Panc1 (cell line): ENCODE measurements around the gene PERCC1. TPM values are rescaled to one million over a fixed set of nuclear protein-coding genes. Genes with fewer than 3 reads are reported as not detected.

Experiments used
- ATAC-seq: fragments of 200-7000 bp; cut with Tn5 transposase; 2 replicates; pipeline ENCODE4 v1.9.1; 2020; ENCODE audit warnings: mild to moderate bottlenecking, moderate library complexity
- BruUV-seq: library from RNA; stranded (reverse); fragments of 400-500 nt; replicated peaks from 2 replicates; lab custom pipeline; 2021; lab: Mats Ljungman, UMichigan
- CTCF ChIA-PET: fragments of 300-600 bp; sonication (Branson Sonifier 250); formaldehyde crosslinking; loops from one replicate; lab custom pipeline; 2022; ENCODE audit warnings: antibody characterized with exemption; lab: Charles Lee
- POLR2A ChIA-PET: fragments of 300-600 bp; sonication (Branson Sonifier 250); formaldehyde crosslinking; loops from one replicate; lab custom pipeline; 2022; ENCODE audit warnings: antibody characterized with exemption; lab: Charles Lee
- DNase-seq: peaks from one replicate; pipeline ENCODE4 v3.0.0-alpha.2; 2010; ENCODE audit warnings: low read depth, low spot score
- H3K27ac ChIP-seq: 2 replicates; pipeline ENCODE4 v1.5.1; 2011; ENCODE audit warnings: mild to moderate bottlenecking, low read length, inconsistent platforms
- H3K27me3 ChIP-seq: fragments of 200-500 bp; sonication (Bioruptor generic); 2 replicates; pipeline ENCODE4 v1.6.0; 2014; ENCODE audit warnings: low read length, inconsistent platforms; ENCODE audit not compliant: control insufficient read depth, insufficient read depth
- H3K36me3 ChIP-seq: fragments of 200-500 bp; sonication (Bioruptor generic); 2 replicates; pipeline ENCODE4 v1.5.1; 2014; ENCODE audit warnings: inconsistent platforms, mild to moderate bottlenecking, low read length, moderate library complexity; ENCODE audit not compliant: control insufficient read depth, insufficient read depth
- H3K4me1 ChIP-seq: 2 replicates; pipeline ENCODE4 v1.5.1; 2011; ENCODE audit warnings: inconsistent platforms, mild to moderate bottlenecking, low read length, moderate library complexity; ENCODE audit not compliant: control insufficient read depth, insufficient read depth
- H3K4me3 ChIP-seq, 2 experiments: 2 replicates each; pipeline ENCODE4 v1.5.1; 2011 to 2012; ENCODE audit warnings: low read depth in 2 of 2, low read length in 2 of 2, mild to moderate bottlenecking in 2 of 2, inconsistent platforms in 1 of 2, moderate library complexity in 1 of 2
- H3K9me3 ChIP-seq: fragments of 200-500 bp; sonication (Bioruptor generic); 2 replicates; pipeline ENCODE4 v1.5.1; 2014; ENCODE audit warnings: low read depth, mild to moderate bottlenecking, inconsistent platforms, low read length, moderate library complexity; ENCODE audit not compliant: control insufficient read depth, insufficient read depth
- CTCF ChIP-seq: fragments of 450-650 bp; IDR thresholded peaks from 2 replicates; pipeline ENCODE4 v1.5.1; 2017; ENCODE audit warnings: mild to moderate bottlenecking
- POLR2AphosphoS5 ChIP-seq: IDR thresholded peaks from 2 replicates; pipeline ENCODE4 v1.6.1; 2012; ENCODE audit warnings: mild to moderate bottlenecking, low read depth, low read length, moderate library complexity
- SIN3A ChIP-seq: IDR thresholded peaks from 2 replicates; pipeline ENCODE4 v1.6.1; 2012; ENCODE audit warnings: low read depth, mild to moderate bottlenecking, low read length, moderate library complexity, borderline replicate concordance; ENCODE audit not compliant: insufficient read depth
- TCF7L2 ChIP-seq: IDR thresholded peaks from 2 replicates; pipeline ENCODE4 v1.6.1; 2011; ENCODE audit warnings: mild to moderate bottlenecking, low read depth, low read length, inconsistent platforms
- in situ Hi-C: cut with HindIII; loops from 2 replicates; pipeline ENCODE4 v1.10.0; 2016; ENCODE audit warnings: low sequenced_read_pairs, low pct_unique_long_range_greater_than_20kb
- intact Hi-C: fragments of 100-400 bp; cut with micrococcal nuclease; formaldehyde crosslinking; loops from one replicate; pipeline ENCODE4 v1.10.0; 2022; ENCODE audit not compliant: unreplicated experiment
- total RNA-seq: library from RNA; stranded (reverse); gene quantifications from one replicate; pipeline ENCODE4 v1.2.1, GENCODE V29; 2021; ENCODE audit not compliant: unreplicated experiment
- TF ChIP-seq, protein P1 (sequence below), 2 experiments: IDR thresholded peaks; 2 replicates each; pipeline ENCODE4 v1.6.1; 2011 to 2012; ENCODE audit warnings: low read depth in 2 of 2, control low read depth in 1 of 2, low read length in 1 of 2, mild to moderate bottlenecking in 1 of 2, moderate library complexity in 1 of 2; ENCODE audit not compliant: insufficient read depth in 1 of 2

Gene PERCC1
- total RNA-seq, 1 experiment from 2014 or later, result not detected

DNA sequence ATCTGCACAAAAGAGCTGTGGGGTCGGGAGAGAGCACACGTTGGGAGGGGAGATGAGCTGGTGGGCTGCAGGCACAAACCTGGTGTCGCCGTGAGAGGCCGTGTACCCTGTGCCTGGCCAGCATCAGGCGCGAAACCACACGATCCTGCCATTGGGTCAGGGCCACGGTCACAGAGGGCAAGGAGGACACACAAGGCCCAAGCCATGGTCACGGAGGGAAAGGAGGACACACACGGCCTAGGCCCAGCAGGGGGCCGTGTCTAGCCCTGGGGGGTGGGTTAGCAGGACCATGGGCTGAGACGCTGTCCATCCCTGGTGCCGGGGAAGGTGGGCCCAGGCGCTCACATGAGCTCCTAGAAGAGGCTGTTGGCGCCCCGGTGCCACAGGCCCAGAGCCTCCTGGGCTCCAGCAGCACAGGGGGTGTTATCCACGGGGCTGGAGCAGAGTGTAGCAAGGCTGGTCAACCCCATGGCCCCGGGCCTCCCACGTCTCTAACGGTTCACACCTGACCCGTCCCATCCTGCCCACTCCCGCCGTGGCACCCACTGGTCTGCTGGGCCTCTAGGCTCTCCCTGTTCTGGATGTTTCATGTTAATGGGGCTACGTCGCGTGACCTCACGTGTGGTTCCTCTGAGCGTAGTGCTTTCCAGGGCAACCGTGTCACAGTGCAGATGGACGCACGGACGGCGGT lies 21.0 kb downstream of the PERCC1 start:
- no peak overlapping the region for H3K4me3 ChIP-seq
- H3K4me1 ChIP-seq, result no peaks in the 10 kb centered on the region
- in situ Hi-C loops (no loop called here), intact Hi-C loops (no loop called here)
- TF ChIP-seq SIN3A, result no peak
- TF ChIP-seq, protein P1, sequence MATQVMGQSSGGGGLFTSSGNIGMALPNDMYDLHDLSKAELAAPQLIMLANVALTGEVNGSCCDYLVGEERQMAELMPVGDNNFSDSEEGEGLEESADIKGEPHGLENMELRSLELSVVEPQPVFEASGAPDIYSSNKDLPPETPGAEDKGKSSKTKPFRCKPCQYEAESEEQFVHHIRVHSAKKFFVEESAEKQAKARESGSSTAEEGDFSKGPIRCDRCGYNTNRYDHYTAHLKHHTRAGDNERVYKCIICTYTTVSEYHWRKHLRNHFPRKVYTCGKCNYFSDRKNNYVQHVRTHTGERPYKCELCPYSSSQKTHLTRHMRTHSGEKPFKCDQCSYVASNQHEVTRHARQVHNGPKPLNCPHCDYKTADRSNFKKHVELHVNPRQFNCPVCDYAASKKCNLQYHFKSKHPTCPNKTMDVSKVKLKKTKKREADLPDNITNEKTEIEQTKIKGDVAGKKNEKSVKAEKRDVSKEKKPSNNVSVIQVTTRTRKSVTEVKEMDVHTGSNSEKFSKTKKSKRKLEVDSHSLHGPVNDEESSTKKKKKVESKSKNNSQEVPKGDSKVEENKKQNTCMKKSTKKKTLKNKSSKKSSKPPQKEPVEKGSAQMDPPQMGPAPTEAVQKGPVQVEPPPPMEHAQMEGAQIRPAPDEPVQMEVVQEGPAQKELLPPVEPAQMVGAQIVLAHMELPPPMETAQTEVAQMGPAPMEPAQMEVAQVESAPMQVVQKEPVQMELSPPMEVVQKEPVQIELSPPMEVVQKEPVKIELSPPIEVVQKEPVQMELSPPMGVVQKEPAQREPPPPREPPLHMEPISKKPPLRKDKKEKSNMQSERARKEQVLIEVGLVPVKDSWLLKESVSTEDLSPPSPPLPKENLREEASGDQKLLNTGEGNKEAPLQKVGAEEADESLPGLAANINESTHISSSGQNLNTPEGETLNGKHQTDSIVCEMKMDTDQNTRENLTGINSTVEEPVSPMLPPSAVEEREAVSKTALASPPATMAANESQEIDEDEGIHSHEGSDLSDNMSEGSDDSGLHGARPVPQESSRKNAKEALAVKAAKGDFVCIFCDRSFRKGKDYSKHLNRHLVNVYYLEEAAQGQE (IDR thresholded peaks at IDR 0.05; ENCODE audit: insufficient read depth in 1 of 2, low read depth in 2 of 2, low read length in 1 of 2), result no peak
- TF ChIP-seq TCF7L2, result no peak
- TF ChIP-seq CTCF, result no peak
- no peak for TF ChIP-seq POLR2AphosphoS5
- no peaks in the 10 kb centered on the region for H3K9me3 ChIP-seq
- DNase-seq, result no peak
- H3K36me3 ChIP-seq, result no peaks in the 10 kb centered on the region; the same call in 1 of the 2 replicates
- no peak overlapping the region for H3K27ac ChIP-seq
- no TSS peak for BruUV-seq
- H3K27me3 ChIP-seq, result no peaks in the 10 kb centered on the region
- ATAC-seq, result no peak
- ChIA-PET POLR2A (interaction anchor here (0.5 kb wide), 1 partner anchor 118 kb away, joined by 3 read pairs; no protein-coding TSS in a partner anchor), CTCF (no interaction called here)

DNA sequence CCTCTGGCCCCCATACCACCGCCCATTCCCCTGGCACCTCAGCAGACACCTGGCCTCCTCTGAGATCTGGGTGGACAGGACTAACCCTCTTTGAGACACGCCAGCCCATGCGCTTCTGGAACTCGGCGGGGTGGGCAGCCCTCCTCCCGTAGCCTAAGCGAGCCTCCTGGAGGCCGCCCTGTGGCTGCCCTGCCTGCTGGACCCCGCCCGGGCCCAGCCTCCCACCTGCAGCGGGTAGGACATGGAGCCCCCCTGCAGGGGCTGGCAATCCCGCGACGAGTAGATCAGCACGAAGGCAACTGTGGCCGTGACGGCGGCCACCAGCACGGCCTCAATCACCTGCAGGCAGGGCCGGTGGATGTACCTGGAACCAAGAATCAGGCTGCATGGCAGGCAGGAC lies 21.7 kb downstream of the PERCC1 start:
- Histone ChIP-seq H3K36me3 (no peaks in the 10 kb centered on the region; the same call in 1 of the 2 replicates), H3K27me3 (no peaks in the 10 kb centered on the region), H3K4me1 (no peaks in the 10 kb centered on the region), H3K27ac (no peak overlapping the region), H3K4me3 (no peak overlapping the region), H3K9me3 (no peaks in the 10 kb centered on the region)
- POLR2A ChIA-PET, result no interaction called here
- no peak for ATAC-seq
- in situ Hi-C loops, result no loop called here
- CTCF ChIA-PET, result no interaction called here
- no TSS peak for BruUV-seq
- no peak for DNase-seq
- intact Hi-C loops, result no loop called here
- TF ChIP-seq POLR2AphosphoS5 (no peak), TCF7L2 (no peak), SIN3A (no peak), CTCF (no peak)
- TF ChIP-seq, protein P1 (IDR thresholded peaks at IDR 0.05; ENCODE audit: insufficient read depth in 1 of 2, low read depth in 2 of 2, low read length in 1 of 2), result no peak
